Epithelial cell of proximal tubule (primary cell): ENCODE data around the gene ARID1A. TPM values are rescaled to one million over a fixed set of nuclear protein-coding genes. Genes with fewer than 3 reads are reported as not detected.
"Not testable (repeated sequence)": the region's sequence is repeated elsewhere in the genome, so short reads cannot be mapped to it uniquely, and the experiment has no call there.

Experiments
- DNase-seq: peaks from one replicate; pipeline ENCODE4 v3.0.0-alpha.2; 2011; ENCODE audit warnings: low read depth
- H3K4me3 ChIP-seq: 2 replicates; pipeline ENCODE4 v1.5.1; 2011; ENCODE audit warnings: low read depth, mild to moderate bottlenecking, low read length
- total RNA-seq: library from RNA; depleted of rRNA; stranded (reverse); fragments of >200 nt; gene quantifications from 2 replicates; pipeline ENCODE4 v1.2.3, GENCODE V29; 2015
- TF ChIP-seq, protein P1 (sequence below): conservative IDR thresholded peaks from 2 replicates; pipeline ENCODE4 v1.5.1; 2012; ENCODE audit warnings: low read depth, mild to moderate bottlenecking, low read length

ARID1A gene
- total RNA-seq, 1 donor from 2014 or later: 25.2 TPM

DNA sequence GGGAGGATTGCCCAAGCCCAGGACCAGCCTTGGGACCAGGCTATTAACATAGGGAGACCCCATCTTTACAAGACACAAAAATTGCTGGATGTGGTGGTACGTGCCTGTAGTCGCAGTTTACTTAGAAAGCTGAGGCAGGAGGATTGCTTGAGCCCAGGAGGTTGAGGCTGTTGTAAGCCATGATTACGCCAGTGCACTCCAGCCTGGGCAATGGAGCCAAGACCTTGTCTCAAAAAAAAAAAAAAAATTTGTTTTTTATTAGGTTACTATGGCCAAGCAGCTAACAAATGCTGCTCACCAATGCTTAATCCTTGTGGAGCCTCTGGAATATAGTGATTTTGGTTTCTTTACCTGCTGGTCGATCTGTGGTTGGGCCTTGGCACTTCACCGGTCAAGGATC lies 8.8 kb downstream of the ARID1A start:
- no peak overlapping the region for H3K4me3 ChIP-seq
- TF ChIP-seq, protein P1, sequence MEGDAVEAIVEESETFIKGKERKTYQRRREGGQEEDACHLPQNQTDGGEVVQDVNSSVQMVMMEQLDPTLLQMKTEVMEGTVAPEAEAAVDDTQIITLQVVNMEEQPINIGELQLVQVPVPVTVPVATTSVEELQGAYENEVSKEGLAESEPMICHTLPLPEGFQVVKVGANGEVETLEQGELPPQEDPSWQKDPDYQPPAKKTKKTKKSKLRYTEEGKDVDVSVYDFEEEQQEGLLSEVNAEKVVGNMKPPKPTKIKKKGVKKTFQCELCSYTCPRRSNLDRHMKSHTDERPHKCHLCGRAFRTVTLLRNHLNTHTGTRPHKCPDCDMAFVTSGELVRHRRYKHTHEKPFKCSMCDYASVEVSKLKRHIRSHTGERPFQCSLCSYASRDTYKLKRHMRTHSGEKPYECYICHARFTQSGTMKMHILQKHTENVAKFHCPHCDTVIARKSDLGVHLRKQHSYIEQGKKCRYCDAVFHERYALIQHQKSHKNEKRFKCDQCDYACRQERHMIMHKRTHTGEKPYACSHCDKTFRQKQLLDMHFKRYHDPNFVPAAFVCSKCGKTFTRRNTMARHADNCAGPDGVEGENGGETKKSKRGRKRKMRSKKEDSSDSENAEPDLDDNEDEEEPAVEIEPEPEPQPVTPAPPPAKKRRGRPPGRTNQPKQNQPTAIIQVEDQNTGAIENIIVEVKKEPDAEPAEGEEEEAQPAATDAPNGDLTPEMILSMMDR: no peak
- DNase-seq: no peak

DNA sequence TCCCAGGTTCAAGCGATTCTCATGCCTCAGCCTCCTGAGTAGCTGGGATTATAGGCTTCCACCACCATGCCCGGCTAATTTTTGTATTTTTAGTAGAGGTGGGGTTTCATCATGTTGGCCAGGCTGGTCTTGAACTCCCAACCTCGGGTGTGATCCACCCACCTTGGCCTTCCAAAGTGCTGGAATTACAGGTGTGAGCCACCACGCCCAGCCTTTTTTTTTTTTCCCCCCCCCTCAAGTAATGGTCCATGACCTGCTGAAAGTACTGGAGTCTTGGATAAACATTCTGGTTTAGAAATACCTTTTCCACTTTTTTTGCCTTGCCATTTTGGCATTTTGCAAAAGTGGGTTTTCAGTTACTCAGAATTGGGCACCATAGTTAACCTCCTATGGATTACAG lies 9.4 kb downstream of the ARID1A start:
- not testable (repeated sequence) for DNase-seq, H3K4me3 ChIP-seq

GRCh38 chr1:26705788-26706311 lies 10.0 kb downstream of the ARID1A start:
- TF ChIP-seq, protein P1: no peak
- no peak for DNase-seq
- H3K4me3 ChIP-seq: no peak overlapping the region

- peak overlapping the region; percentile 3 for H3K4me3 ChIP-seq
- no peak for DNase-seq
- TF ChIP-seq, protein P1: no peak
These were observed 10.5 kb downstream of the ARID1A start for GRCh38 chr1:26706315-26706714.

DNA sequence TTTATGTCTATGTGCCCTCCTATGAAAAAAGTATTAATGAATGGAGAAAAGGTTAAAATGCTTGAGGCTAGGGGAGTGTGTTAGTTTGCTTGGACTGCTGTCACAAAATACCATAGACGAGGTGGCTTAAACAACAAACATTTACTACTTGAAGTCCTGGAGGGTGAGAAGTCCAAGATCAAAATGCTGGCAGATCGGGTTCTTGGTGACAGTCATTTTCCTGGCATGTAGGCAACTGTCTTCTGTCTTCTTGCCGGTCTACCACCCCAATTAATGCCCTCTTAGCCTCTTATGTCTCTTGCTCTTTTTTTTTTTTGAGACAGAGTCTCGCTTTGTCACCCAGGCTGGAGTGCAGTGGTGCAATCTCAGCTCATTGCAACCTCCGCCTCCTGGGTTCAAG lies 15.0 kb downstream of the ARID1A start:
- TF ChIP-seq, protein P1: no peak
- H3K4me3 ChIP-seq: no peak overlapping the region
- DNase-seq: no peak

DNA sequence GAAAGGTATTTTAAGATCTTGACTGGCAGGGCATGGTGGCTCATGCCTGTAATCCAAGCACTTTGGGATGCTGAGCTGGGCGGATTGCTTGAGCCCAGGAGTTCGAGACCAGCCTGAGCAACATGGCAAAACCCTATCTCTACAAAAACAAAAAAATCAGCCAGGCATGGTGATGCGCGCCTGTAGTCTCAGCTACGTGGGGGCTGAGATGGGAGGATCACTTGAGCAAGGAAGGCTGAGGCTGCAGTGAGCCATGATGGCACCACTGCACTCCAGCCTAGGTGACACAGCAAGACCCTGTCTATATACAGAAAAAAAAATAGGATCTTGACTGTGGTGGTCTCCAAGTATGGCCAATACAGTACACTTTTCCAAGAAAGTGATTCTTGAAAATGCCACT lies 16.0 kb downstream of the ARID1A start:
- TF ChIP-seq, protein P1: no peak
- no peak overlapping the region for H3K4me3 ChIP-seq
- no peak for DNase-seq

DNA sequence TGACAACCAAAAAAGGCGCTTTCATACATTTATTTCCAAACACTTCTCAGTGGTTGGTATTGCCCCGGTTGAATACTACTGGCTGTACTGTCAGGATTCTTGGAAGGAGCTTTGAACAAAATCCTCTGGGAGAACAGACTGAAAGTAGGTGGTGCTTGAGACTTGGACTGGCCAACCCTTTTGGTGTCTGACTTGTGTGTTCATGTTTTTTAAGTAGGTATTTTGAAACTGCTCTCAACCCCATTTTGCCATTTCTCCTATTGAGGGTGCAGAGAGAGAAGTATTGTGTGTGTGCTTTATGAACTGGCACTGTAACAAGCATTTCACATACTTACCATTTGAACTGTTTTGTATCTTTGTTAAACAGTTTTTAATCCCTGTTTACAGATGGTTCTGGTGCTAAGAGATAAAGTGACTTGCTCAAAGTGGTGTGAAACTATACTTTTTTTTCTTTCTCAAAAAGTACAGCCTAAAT lies 21.2 kb downstream of the ARID1A start:
- TF ChIP-seq, protein P1: no peak
- no peak overlapping the region for H3K4me3 ChIP-seq
- no peak for DNase-seq
